Measurements from ENCODE around the gene NCAM2.
A peak's percentile ranks its signal among the peaks of the same experiment; 100 is the strongest.

The NCAM2 gene

GRCh38 chr21:21162786-21163185 is 164.6 kb downstream of the NCAM2 start:
- Histone ChIP-seq H3K27ac (replicated peaks) (no peak overlapping the region), H3K4me3 (replicated peaks; ENCODE audit: insufficient read depth, low read length) (no peak overlapping the region), H3K27me3 (ENCODE audit: insufficient read depth, poor library complexity, severe bottlenecking) (no peaks in the 10 kb centered on the region)
- TF ChIP-seq POLR2AphosphoS5 (IDR thresholded peaks at IDR 0.05; ENCODE audit: low read depth) (no peak), SPI1 (IDR thresholded peaks at IDR 0.05; ENCODE audit: borderline replicate concordance, low read depth) (peak; percentile 82)
- no peak for DNase-seq (ENCODE audit: low read depth in 1 of 2, low spot score in 1 of 2)

DNA sequence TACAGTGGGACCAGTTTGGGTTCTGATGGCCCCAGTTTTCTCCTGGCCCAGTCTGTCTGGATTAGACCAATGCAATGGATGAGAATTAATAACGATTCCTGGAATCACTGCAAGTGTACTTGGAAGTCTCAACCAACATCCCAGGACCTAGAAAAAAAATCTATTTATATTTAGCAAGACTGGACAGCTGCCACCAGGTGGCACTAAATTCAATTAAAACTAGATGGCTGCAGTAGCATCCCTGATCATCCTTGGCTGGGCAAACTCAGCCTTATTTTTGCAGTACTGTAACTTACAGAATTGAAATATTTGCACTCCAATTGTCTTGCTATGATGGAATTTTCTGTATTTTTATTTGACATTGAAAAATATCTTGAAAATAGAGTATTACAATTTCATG is 165.7 kb downstream of the NCAM2 start:
- Histone ChIP-seq H3K27ac (replicated peaks) (no peak overlapping the region), H3K27me3 (ENCODE audit: insufficient read depth, poor library complexity, severe bottlenecking) (no peaks in the 10 kb centered on the region), H3K4me3 (replicated peaks; ENCODE audit: insufficient read depth, low read length) (no peak overlapping the region)
- TF ChIP-seq, protein P1, sequence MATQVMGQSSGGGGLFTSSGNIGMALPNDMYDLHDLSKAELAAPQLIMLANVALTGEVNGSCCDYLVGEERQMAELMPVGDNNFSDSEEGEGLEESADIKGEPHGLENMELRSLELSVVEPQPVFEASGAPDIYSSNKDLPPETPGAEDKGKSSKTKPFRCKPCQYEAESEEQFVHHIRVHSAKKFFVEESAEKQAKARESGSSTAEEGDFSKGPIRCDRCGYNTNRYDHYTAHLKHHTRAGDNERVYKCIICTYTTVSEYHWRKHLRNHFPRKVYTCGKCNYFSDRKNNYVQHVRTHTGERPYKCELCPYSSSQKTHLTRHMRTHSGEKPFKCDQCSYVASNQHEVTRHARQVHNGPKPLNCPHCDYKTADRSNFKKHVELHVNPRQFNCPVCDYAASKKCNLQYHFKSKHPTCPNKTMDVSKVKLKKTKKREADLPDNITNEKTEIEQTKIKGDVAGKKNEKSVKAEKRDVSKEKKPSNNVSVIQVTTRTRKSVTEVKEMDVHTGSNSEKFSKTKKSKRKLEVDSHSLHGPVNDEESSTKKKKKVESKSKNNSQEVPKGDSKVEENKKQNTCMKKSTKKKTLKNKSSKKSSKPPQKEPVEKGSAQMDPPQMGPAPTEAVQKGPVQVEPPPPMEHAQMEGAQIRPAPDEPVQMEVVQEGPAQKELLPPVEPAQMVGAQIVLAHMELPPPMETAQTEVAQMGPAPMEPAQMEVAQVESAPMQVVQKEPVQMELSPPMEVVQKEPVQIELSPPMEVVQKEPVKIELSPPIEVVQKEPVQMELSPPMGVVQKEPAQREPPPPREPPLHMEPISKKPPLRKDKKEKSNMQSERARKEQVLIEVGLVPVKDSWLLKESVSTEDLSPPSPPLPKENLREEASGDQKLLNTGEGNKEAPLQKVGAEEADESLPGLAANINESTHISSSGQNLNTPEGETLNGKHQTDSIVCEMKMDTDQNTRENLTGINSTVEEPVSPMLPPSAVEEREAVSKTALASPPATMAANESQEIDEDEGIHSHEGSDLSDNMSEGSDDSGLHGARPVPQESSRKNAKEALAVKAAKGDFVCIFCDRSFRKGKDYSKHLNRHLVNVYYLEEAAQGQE (IDR thresholded peaks at IDR 0.05; ENCODE audit: insufficient replicate concordance, low read depth), result no peak
- no peak for TF ChIP-seq SPI1 (IDR thresholded peaks at IDR 0.05; ENCODE audit: borderline replicate concordance, low read depth)
- TF ChIP-seq GABPA (IDR thresholded peaks at IDR 0.05; ENCODE audit: low read depth), result no peak
- TF ChIP-seq, protein P2, sequence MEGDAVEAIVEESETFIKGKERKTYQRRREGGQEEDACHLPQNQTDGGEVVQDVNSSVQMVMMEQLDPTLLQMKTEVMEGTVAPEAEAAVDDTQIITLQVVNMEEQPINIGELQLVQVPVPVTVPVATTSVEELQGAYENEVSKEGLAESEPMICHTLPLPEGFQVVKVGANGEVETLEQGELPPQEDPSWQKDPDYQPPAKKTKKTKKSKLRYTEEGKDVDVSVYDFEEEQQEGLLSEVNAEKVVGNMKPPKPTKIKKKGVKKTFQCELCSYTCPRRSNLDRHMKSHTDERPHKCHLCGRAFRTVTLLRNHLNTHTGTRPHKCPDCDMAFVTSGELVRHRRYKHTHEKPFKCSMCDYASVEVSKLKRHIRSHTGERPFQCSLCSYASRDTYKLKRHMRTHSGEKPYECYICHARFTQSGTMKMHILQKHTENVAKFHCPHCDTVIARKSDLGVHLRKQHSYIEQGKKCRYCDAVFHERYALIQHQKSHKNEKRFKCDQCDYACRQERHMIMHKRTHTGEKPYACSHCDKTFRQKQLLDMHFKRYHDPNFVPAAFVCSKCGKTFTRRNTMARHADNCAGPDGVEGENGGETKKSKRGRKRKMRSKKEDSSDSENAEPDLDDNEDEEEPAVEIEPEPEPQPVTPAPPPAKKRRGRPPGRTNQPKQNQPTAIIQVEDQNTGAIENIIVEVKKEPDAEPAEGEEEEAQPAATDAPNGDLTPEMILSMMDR (IDR thresholded peaks at IDR 0.05; ENCODE audit: insufficient read depth, low read length), result peak; percentile 24
- no peak for TF ChIP-seq POLR2AphosphoS5 (IDR thresholded peaks at IDR 0.05; ENCODE audit: low read depth)
- DNase-seq (ENCODE audit: low read depth in 1 of 2, low spot score in 1 of 2), result peak; percentile 5 to 40

DNA sequence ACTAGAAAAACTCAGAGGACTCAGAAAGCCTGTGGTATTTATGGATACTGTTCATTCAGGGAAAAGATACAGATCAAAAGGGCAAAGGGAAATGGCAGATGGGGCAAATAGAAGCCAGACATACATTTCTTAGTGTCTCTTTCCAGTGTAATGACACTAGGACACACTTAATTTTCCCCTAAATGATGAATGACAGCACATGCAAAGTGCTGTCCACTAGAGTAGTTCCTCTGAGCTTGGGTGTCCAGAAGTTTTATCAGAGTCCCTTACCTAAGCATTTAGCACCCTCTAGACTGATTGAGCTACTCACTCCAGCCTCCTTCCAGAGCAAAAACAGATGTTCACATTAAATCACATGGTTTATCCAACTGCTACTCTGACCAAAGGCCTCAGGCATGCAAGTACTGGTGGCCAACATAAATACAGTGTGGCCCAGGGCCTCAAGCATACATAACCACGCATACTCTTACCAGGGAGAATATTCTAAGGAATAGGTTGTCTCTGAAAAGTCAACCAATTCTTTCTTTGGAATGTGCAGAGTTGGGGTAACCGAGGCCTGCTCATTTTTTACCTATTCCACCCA is 166.9 kb downstream of the NCAM2 start:
- TF ChIP-seq, protein P2 (IDR thresholded peaks at IDR 0.05; ENCODE audit: insufficient read depth, low read length), result no peak
- no peak for TF ChIP-seq SPI1 (IDR thresholded peaks at IDR 0.05; ENCODE audit: borderline replicate concordance, low read depth)
- TF ChIP-seq, protein P1 (IDR thresholded peaks at IDR 0.05; ENCODE audit: insufficient replicate concordance, low read depth), result no peak
- no peak for TF ChIP-seq GABPA (IDR thresholded peaks at IDR 0.05; ENCODE audit: low read depth)
- TF ChIP-seq POLR2AphosphoS5 (IDR thresholded peaks at IDR 0.05; ENCODE audit: low read depth), result no peak
- Histone ChIP-seq H3K27me3 (ENCODE audit: insufficient read depth, poor library complexity, severe bottlenecking) (no peaks in the 10 kb centered on the region), H3K27ac (replicated peaks) (no peak overlapping the region), H3K4me3 (replicated peaks; ENCODE audit: insufficient read depth, low read length) (no peak overlapping the region)
- DNase-seq (ENCODE audit: low read depth in 1 of 2, low spot score in 1 of 2), result no peak

DNA sequence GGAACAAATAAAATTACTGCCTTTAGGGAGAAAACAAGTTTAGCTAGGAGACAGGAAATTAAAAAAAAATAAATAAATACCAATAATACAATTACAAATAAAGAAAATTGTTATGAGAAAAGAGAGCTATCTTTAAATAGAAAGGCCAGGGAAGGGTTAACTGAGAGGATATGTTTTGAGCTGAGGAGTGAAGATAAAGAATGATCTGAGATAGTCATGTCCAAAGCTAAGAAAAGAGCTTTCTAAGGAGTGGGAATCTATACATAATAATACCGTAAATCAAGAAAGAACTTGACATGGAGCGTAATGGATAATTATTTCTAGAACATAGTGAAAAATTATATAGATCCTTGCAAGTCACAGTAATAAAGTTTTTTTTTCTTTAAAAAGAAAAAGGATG is 176.5 kb downstream of the NCAM2 start:
- Histone ChIP-seq H3K4me3 (replicated peaks; ENCODE audit: insufficient read depth, low read length) (no peak overlapping the region), H3K27me3 (ENCODE audit: insufficient read depth, poor library complexity, severe bottlenecking) (no peaks in the 10 kb centered on the region), H3K27ac (replicated peaks) (no peak overlapping the region)
- no peak for DNase-seq (ENCODE audit: low read depth in 1 of 2, low spot score in 1 of 2)
- TF ChIP-seq, protein P2 (IDR thresholded peaks at IDR 0.05; ENCODE audit: insufficient read depth, low read length), result no peak
- TF ChIP-seq GABPA (IDR thresholded peaks at IDR 0.05; ENCODE audit: low read depth), result no peak
- TF ChIP-seq, protein P1 (IDR thresholded peaks at IDR 0.05; ENCODE audit: insufficient replicate concordance, low read depth), result no peak
- no peak for TF ChIP-seq POLR2AphosphoS5 (IDR thresholded peaks at IDR 0.05; ENCODE audit: low read depth)
- TF ChIP-seq SPI1 (IDR thresholded peaks at IDR 0.05; ENCODE audit: borderline replicate concordance, low read depth), result no peak

Data from HL-60 (cell line).